Mesendoderm (in vitro differentiated cells): ENCODE measurements around the gene CDA.

Experiments
- DNase-seq: peaks from one replicate; pipeline ENCODE4 v3.0.0; 2013
- H2AK5ac ChIP-seq: 2 replicates; pipeline ENCODE4 v1.6.1; 2013; ENCODE audit warnings: low read length, inconsistent platforms
- H2BK120ac ChIP-seq: 2 replicates; pipeline ENCODE4 v1.6.1; 2013; ENCODE audit warnings: low read depth, mild to moderate bottlenecking, low read length, moderate library complexity, mixed read lengths
- H2BK15ac ChIP-seq: replicated peaks from 2 replicates; pipeline ENCODE4 v1.6.1; 2013; ENCODE audit warnings: low read depth, mild to moderate bottlenecking, moderate library complexity
- H2BK5ac ChIP-seq: 2 replicates; pipeline ENCODE4 v1.6.1; 2013; ENCODE audit warnings: low read length, inconsistent platforms
- H3K18ac ChIP-seq: 2 replicates; pipeline ENCODE4 v1.6.1; 2013; ENCODE audit warnings: mild to moderate bottlenecking, low read length, mixed read lengths
- H3K23ac ChIP-seq: one replicate; pipeline ENCODE4 v1.6.1; 2013; ENCODE audit warnings: low read length
- H3K27ac ChIP-seq: 2 replicates; pipeline ENCODE4 v1.5.1; 2013; ENCODE audit warnings: low read depth, mild to moderate bottlenecking, inconsistent platforms, low read length, moderate library complexity
- H3K27me3 ChIP-seq: 2 replicates; pipeline ENCODE4 v1.6.1; 2013; ENCODE audit warnings: low read length, control low read depth, mild to moderate bottlenecking, inconsistent platforms; ENCODE audit not compliant: insufficient read depth, poor library complexity
- H3K36me3 ChIP-seq: 2 replicates; pipeline ENCODE4 v1.6.1; 2013; ENCODE audit warnings: low read length, inconsistent platforms; ENCODE audit not compliant: control insufficient read depth, insufficient read depth
- H3K4ac ChIP-seq: one replicate; pipeline ENCODE4 v1.6.1; 2013; ENCODE audit warnings: low read depth, mild to moderate bottlenecking, low read length, moderate library complexity
- H3K4me1 ChIP-seq: 2 replicates; pipeline ENCODE4 v1.6.1; 2013; ENCODE audit warnings: low read depth, low read length, inconsistent platforms; ENCODE audit not compliant: control insufficient read depth
- H3K4me2 ChIP-seq: 2 replicates; pipeline ENCODE4 v1.6.1; 2013; ENCODE audit warnings: low read length
- H3K4me3 ChIP-seq: 2 replicates; pipeline ENCODE4 v1.5.1; 2013; ENCODE audit warnings: mild to moderate bottlenecking, low read length
- H3K56ac ChIP-seq: one replicate; pipeline ENCODE4 v1.6.1; 2013; ENCODE audit warnings: low read length
- H3K79me1 ChIP-seq: 2 replicates; pipeline ENCODE4 v1.6.1; 2013; ENCODE audit warnings: low read length, inconsistent platforms
- H3K79me2 ChIP-seq: 2 replicates; pipeline ENCODE4 v1.6.1; 2013; ENCODE audit warnings: mild to moderate bottlenecking, low read length; ENCODE audit not compliant: control insufficient read depth, insufficient read depth
- H3K9ac ChIP-seq: 2 replicates; pipeline ENCODE4 v1.6.1; 2013; ENCODE audit warnings: low read length, inconsistent platforms
- H4K5ac ChIP-seq: one replicate; pipeline ENCODE4 v1.6.1; 2013; ENCODE audit warnings: low read length
- H4K8ac ChIP-seq: one replicate; pipeline ENCODE4 v1.6.1; 2013; ENCODE audit warnings: low read depth, mild to moderate bottlenecking, control low read depth, low read length, moderate library complexity
- WGBS: extraction: QIAGEN DNeasy Blood & Tissue Kit; methylation state at CpG from one replicate; pipeline ENCODE4 v1.1.7; 2013; ENCODE audit warnings: low lambda C conversion rate, missing lambda C conversion rate; ENCODE audit not compliant: insufficient coverage; ENCODE audit errors: extremely low coverage; 5-methylcytosine and 5-hydroxymethylcytosine counted together

Gene CDA

GRCh38 chr1:20596106-20596505 is 7.2 kb downstream of the CDA start:
- peaks cover 3% of the 10 kb centered on the region for H3K4me1 ChIP-seq
- no peak overlapping the region for H3K27ac ChIP-seq
- H3K18ac ChIP-seq: no peak overlapping the region
- H2BK120ac ChIP-seq: no peak overlapping the region
- no CpG with 5 or more reads among the region's 6 CpGs for WGBS
- no peak overlapping the region for H3K56ac ChIP-seq
- no peak overlapping the region for H3K23ac ChIP-seq
- H2BK5ac ChIP-seq: no peak overlapping the region
- no peak overlapping the region for H3K4me2 ChIP-seq
- no peak overlapping the region for H3K9ac ChIP-seq
- DNase-seq: no peak
- H3K36me3 ChIP-seq: no peaks in the 10 kb centered on the region
- no peak overlapping the region for H4K5ac ChIP-seq
- H2BK15ac ChIP-seq: no peak overlapping the region
- no peaks in the 10 kb centered on the region for H3K79me1 ChIP-seq
- H2AK5ac ChIP-seq: no peak overlapping the region
- H3K4me3 ChIP-seq: no peak overlapping the region
- H4K8ac ChIP-seq: no peak overlapping the region
- H3K27me3 ChIP-seq: no peaks in the 10 kb centered on the region
- no peaks in the 10 kb centered on the region for H3K79me2 ChIP-seq
- H3K4ac ChIP-seq: no peak overlapping the region

GRCh38 chr1:20597650-20598049 is 8.8 kb downstream of the CDA start:
- H3K36me3 ChIP-seq: no peaks in the 10 kb centered on the region
- H3K79me1 ChIP-seq: no peaks in the 10 kb centered on the region
- H3K23ac ChIP-seq: no peak overlapping the region
- H3K27me3 ChIP-seq: no peaks in the 10 kb centered on the region
- no peak overlapping the region for H2AK5ac ChIP-seq
- no peak for DNase-seq
- no peak overlapping the region for H2BK120ac ChIP-seq
- H2BK5ac ChIP-seq: no peak overlapping the region
- no peak overlapping the region for H3K56ac ChIP-seq
- no peak overlapping the region for H2BK15ac ChIP-seq
- no peaks in the 10 kb centered on the region for H3K4me1 ChIP-seq
- no peak overlapping the region for H4K8ac ChIP-seq
- H3K79me2 ChIP-seq: no peaks in the 10 kb centered on the region
- no peak overlapping the region for H3K4me2 ChIP-seq
- H3K9ac ChIP-seq: no peak overlapping the region
- H3K4ac ChIP-seq: no peak overlapping the region
- no peak overlapping the region for H3K4me3 ChIP-seq
- WGBS: no CpG with 5 or more reads among the region's 3 CpGs
- H3K27ac ChIP-seq: no peak overlapping the region
- H3K18ac ChIP-seq: no peak overlapping the region
- no peak overlapping the region for H4K5ac ChIP-seq

GRCh38 chr1:20600156-20600555 is 11.3 kb downstream of the CDA start:
- Histone ChIP-seq H3K36me3 (no peaks in the 10 kb centered on the region), H3K56ac (no peak overlapping the region), H3K4me1 (no peaks in the 10 kb centered on the region), H4K8ac (no peak overlapping the region), H2AK5ac (no peak overlapping the region), H2BK15ac (no peak overlapping the region), H2BK120ac (no peak overlapping the region), H3K9ac (no peak overlapping the region), H3K18ac (no peak overlapping the region), H2BK5ac (no peak overlapping the region), H3K27ac (no peak overlapping the region), H3K27me3 (no peaks in the 10 kb centered on the region), H3K4me2 (no peak overlapping the region), H3K4ac (no peak overlapping the region), H3K79me2 (no peaks in the 10 kb centered on the region), H3K4me3 (no peak overlapping the region), H3K79me1 (no peaks in the 10 kb centered on the region), H3K23ac (no peak overlapping the region), H4K5ac (no peak overlapping the region)
- DNase-seq: no peak
- WGBS: no CpG with 5 or more reads among the region's 5 CpGs

GRCh38 chr1:20601129-20601825 is 12.4 kb downstream of the CDA start:
- Histone ChIP-seq H4K8ac (no peak overlapping the region), H3K27me3 (no peaks in the 10 kb centered on the region), H3K56ac (no peak overlapping the region), H3K9ac (no peak overlapping the region), H2AK5ac (no peak overlapping the region), H2BK120ac (no peak overlapping the region), H3K4me3 (no peak overlapping the region), H4K5ac (no peak overlapping the region), H2BK15ac (no peak overlapping the region), H3K4ac (no peak overlapping the region), H3K4me1 (no peaks in the 10 kb centered on the region), H3K27ac (no peak overlapping the region), H3K79me2 (no peaks in the 10 kb centered on the region), H3K36me3 (no peaks in the 10 kb centered on the region), H3K23ac (no peak overlapping the region), H3K4me2 (no peak overlapping the region), H3K79me1 (no peaks in the 10 kb centered on the region), H2BK5ac (no peak overlapping the region), H3K18ac (no peak overlapping the region)
- DNase-seq: no peak
- no CpG with 5 or more reads among the region's 5 CpGs for WGBS

- H2AK5ac ChIP-seq: no peak overlapping the region
- no peak overlapping the region for H4K5ac ChIP-seq
- no peak overlapping the region for H3K4ac ChIP-seq
- no peaks in the 10 kb centered on the region for H3K27me3 ChIP-seq
- H3K9ac ChIP-seq: no peak overlapping the region
- WGBS: no CpG with 5 or more reads among the region's 4 CpGs
- H3K27ac ChIP-seq: no peak overlapping the region
- no peaks in the 10 kb centered on the region for H3K79me1 ChIP-seq
- no peak overlapping the region for H3K4me3 ChIP-seq
- no peak overlapping the region for H4K8ac ChIP-seq
- H3K56ac ChIP-seq: no peak overlapping the region
- no peak overlapping the region for H3K18ac ChIP-seq
- H2BK15ac ChIP-seq: no peak overlapping the region
- H3K23ac ChIP-seq: no peak overlapping the region
- H3K79me2 ChIP-seq: no peaks in the 10 kb centered on the region
- no peak overlapping the region for H2BK120ac ChIP-seq
- no peak for DNase-seq
- H3K4me2 ChIP-seq: no peak overlapping the region
- H3K4me1 ChIP-seq: no peaks in the 10 kb centered on the region
- H3K36me3 ChIP-seq: no peaks in the 10 kb centered on the region
- no peak overlapping the region for H2BK5ac ChIP-seq
These were observed 14.1 kb downstream of the CDA start for GRCh38 chr1:20602851-20603450.
